K562 (cell line): ENCODE data around the gene C6orf47. TPM values are rescaled to one million over a fixed set of nuclear protein-coding genes. Genes with fewer than 3 reads are reported as not detected.

ENCODE experiments used
- ATAC-seq: fragments of 200-7000 bp; cut with Tn5 transposase; 3 replicates; pipeline ENCODE4 v1.9.1; 2020; ENCODE audit warnings: moderate library complexity
- BruUV-seq: library from RNA; stranded (reverse); fragments of 400-500 nt; replicated peaks from 2 replicates; lab custom pipeline; 2021; lab: Mats Ljungman, UMichigan
- CTCF ChIA-PET: fragments of 300-600 bp; formaldehyde crosslinking; extraction: SDS; loops from one replicate; lab custom pipeline; 2021; ENCODE audit warnings: low intra/inter-chr PET ratio; lab: Yijun Ruan, JAX
- POLR2A ChIA-PET: fragments of 300-600, 350-650 bp; sonication (Branson Sonifier 250); formaldehyde crosslinking; extraction: SDS; loops from one replicate; lab custom pipeline; 2021; ENCODE audit warnings: antibody characterized with exemption, inconsistent platforms; lab: Yijun Ruan, JAX
- DNase-seq, 4 experiments: peaks; one replicate each; pipeline versions ENCODE4 v3.0.0 to v3.0.0-alpha.2; 2011 to 2018; ENCODE audit warnings: low spot score in 3 of 4, mixed read lengths in 3 of 4; ENCODE audit errors: extremely low read depth in 1 of 4
- FAIRE-seq: peaks from 2 replicates; lab custom pipeline; 2011; peaks lifted over from hg19 to GRCh38; lab: Jason Lieb, UNC
- H2AFZ ChIP-seq: 2 replicates; pipeline ENCODE4 v1.6.0; 2011; ENCODE audit warnings: low read depth, low read length, control low read depth, inconsistent platforms
- H3K27ac ChIP-seq: fragments of 200-600 bp; 3 replicates; pipeline ENCODE4 v1.8.0; 2011; ENCODE audit warnings: low read depth, mild to moderate bottlenecking, control low read depth, inconsistent platforms, low read length, moderate library complexity, mixed read lengths; ENCODE audit errors: extremely low read depth
- H3K27me3 ChIP-seq, 2 experiments: fragments of 300-600 bp in 1 of 2; 2 replicates in 1 of 2; 3 replicates in 1 of 2; pipeline versions ENCODE4 v1.6.0 to v1.8.0; 2011; ENCODE audit warnings: inconsistent platforms in 2 of 2, low read length in 2 of 2, mild to moderate bottlenecking in 1 of 2, mixed read lengths in 1 of 2, moderate library complexity in 1 of 2; ENCODE audit not compliant: control insufficient read depth in 2 of 2, insufficient read depth in 2 of 2
- H3K36me3 ChIP-seq: fragments of 300-600 bp; 3 replicates; pipeline ENCODE4 v1.8.0; 2011; ENCODE audit warnings: mild to moderate bottlenecking, low read length, inconsistent platforms; ENCODE audit not compliant: control insufficient read depth, insufficient read depth
- H3K4me1 ChIP-seq, 2 experiments: fragments of 200-600 bp in 1 of 2; replicated peaks in 1 of 2; 2 replicates in 1 of 2; 3 replicates in 1 of 2; pipeline versions ENCODE4 v1.5.1 to v1.8.0; 2011; ENCODE audit warnings: inconsistent platforms in 2 of 2, low read length in 2 of 2, mild to moderate bottlenecking in 1 of 2, mixed read lengths in 1 of 2, moderate library complexity in 1 of 2; ENCODE audit not compliant: control insufficient read depth in 2 of 2, insufficient read depth in 2 of 2
- H3K4me2 ChIP-seq: 2 replicates; pipeline ENCODE4 v1.6.1; 2011; ENCODE audit warnings: low read length, control low read depth, inconsistent platforms, mixed read lengths; ENCODE audit not compliant: insufficient read depth
- H3K4me3 ChIP-seq: fragments of 200-600 bp; sonication (generic), shearing (Covaris generic); 2 replicates; pipeline ENCODE4 v1.5.1; 2016; ENCODE audit warnings: control low read depth, inconsistent platforms
- H3K79me2 ChIP-seq: fragments of 200-600 bp; 3 replicates; pipeline ENCODE4 v1.8.0; 2011; ENCODE audit warnings: low read length, inconsistent platforms; ENCODE audit not compliant: control insufficient read depth, insufficient read depth
- H3K9ac ChIP-seq, 2 experiments: 2 replicates each; pipeline versions ENCODE4 v1.6.0 to v1.6.1; 2011; ENCODE audit warnings: low read depth in 2 of 2, low read length in 2 of 2, control low read depth in 1 of 2, inconsistent platforms in 1 of 2, mild to moderate bottlenecking in 1 of 2, mixed read lengths in 1 of 2; ENCODE audit not compliant: insufficient read depth in 1 of 2
- H3K9me1 ChIP-seq: one replicate; pipeline ENCODE4 v1.6.0; 2011; ENCODE audit warnings: inconsistent platforms, mild to moderate bottlenecking, low read length, moderate library complexity; ENCODE audit not compliant: control insufficient read depth, insufficient read depth
- H3K9me3 ChIP-seq: replicated peaks from 2 replicates; pipeline ENCODE4 v1.5.1; 2011; ENCODE audit warnings: low read depth, low read length, inconsistent platforms; ENCODE audit not compliant: control insufficient read depth, insufficient read depth
- H4K20me1 ChIP-seq: replicated peaks from 2 replicates; pipeline ENCODE4 v1.6.1; 2011; ENCODE audit warnings: low read length, inconsistent platforms, mixed read lengths; ENCODE audit not compliant: control insufficient read depth, insufficient read depth
- ELK3 ChIP-seq: fragments of 450-650 bp; formaldehyde crosslinking; IDR thresholded peaks from 2 replicates; pipeline ENCODE4 v1.4.0; 2020; ENCODE audit warnings: mild to moderate bottlenecking
- ETV5 ChIP-seq: sonication (generic); formaldehyde crosslinking; IDR thresholded peaks from 2 replicates; pipeline ENCODE4 v1.4.0; 2020; ENCODE audit warnings: low read depth, mild to moderate bottlenecking, missing genetic modification reagents
- GTF3C2 ChIP-seq: IDR thresholded peaks from 3 replicates; pipeline ENCODE4 v1.6.1; 2011; ENCODE audit warnings: borderline replicate concordance, mild to moderate bottlenecking, moderate library complexity; ENCODE audit not compliant: insufficient read length; ENCODE audit errors: extremely low read depth
- KDM4B ChIP-seq, 2 experiments: fragments of 450-650 bp in 1 of 2; sonication (generic) in 1 of 2; IDR thresholded peaks; 2 replicates each; pipeline ENCODE4 v1.6.1; 2016 to 2017; ENCODE audit warnings: borderline replicate concordance in 2 of 2, antibody characterized with exemption in 1 of 2, low read depth in 1 of 2, mild to moderate bottlenecking in 1 of 2
- KLF16 ChIP-seq: IDR thresholded peaks from 2 replicates; pipeline ENCODE4 v1.6.1; 2016; ENCODE audit warnings: antibody characterized with exemption
- MAFK ChIP-seq: IDR thresholded peaks from 2 replicates; pipeline ENCODE4 v1.6.1; 2011; ENCODE audit warnings: low read length, improper control_type of control experiment
- MYC ChIP-seq, 2 experiments: fragments of 250-450 bp in 1 of 2; sonication (Bioruptor Pico) in 1 of 2; IDR thresholded peaks; 2 replicates each; pipeline versions ENCODE4 v1.5.1 to v1.6.1; 2012 to 2021; ENCODE audit warnings: low read depth in 2 of 2, borderline replicate concordance in 1 of 2, improper control_type of control experiment in 1 of 2, low read length in 1 of 2, mild to moderate bottlenecking in 1 of 2, moderate library complexity in 1 of 2
- NCOA1 ChIP-seq: fragments of 450-650 bp; IDR thresholded peaks from 2 replicates; pipeline ENCODE4 v1.6.1; 2016; ENCODE audit warnings: low read depth
- TCF7L2 ChIP-seq: fragments of 150-350 bp; IDR thresholded peaks from 2 replicates; pipeline ENCODE4 v1.6.1; 2016; ENCODE audit warnings: low read depth, mild to moderate bottlenecking, low read length, moderate library complexity
- ZNF431 ChIP-seq: sonication (generic); formaldehyde crosslinking; IDR thresholded peaks from 2 replicates; pipeline ENCODE4 v1.8.0; 2022; ENCODE audit warnings: mild to moderate bottlenecking, missing genetic modification reagents
- WGBS: fragments of 100-300 bp; shearing (Covaris generic); methylation state at CpG from one replicate; pipeline ENCODE4 v1.1.6; 2016; ENCODE audit warnings: low coverage, mixed read lengths; ENCODE audit not compliant: insufficient coverage; ENCODE audit errors: missing lambda C conversion rate; 5-methylcytosine and 5-hydroxymethylcytosine counted together
- in situ Hi-C: fragments of 300-500 bp; cut with MboI; formaldehyde crosslinking; loops from 4 replicates; pipeline ENCODE4 v1.15.0; 2018; ENCODE audit warnings: inconsistent platforms, mixed read lengths
- intact Hi-C: fragments of 100-400 bp; cut with micrococcal nuclease; formaldehyde crosslinking; loops from 2 replicates; pipeline ENCODE4 v1.14.2; 2022
- polyA plus RNA-seq, 8 experiments: library from polyadenylated mRNA; depleted of rRNA in 4 of 8; stranded (reverse) in 5 of 8; unstranded in 3 of 8; fragments of >200 nt; fragmentation: Nextera tagmentation in 2 of 8; fragmentation: Illumina TruSeq in 1 of 8; extraction: Ambion mirVana in 2 of 8; extraction: Trizol in 1 of 8; gene quantifications; 2 replicates each; pipeline versions ENCODE4 v1.2.1 to v1.2.3, GENCODE V29; 2011 to 2014; ENCODE audit warnings: inconsistent platforms in 1 of 8, missing spikeins in 1 of 8
- total RNA-seq, 7 experiments: library from RNA; depleted of rRNA in 6 of 7; stranded (reverse); fragments of >200 nt in 6 of 7; fragmentation: Illumina TruSeq in 2 of 7; extraction: Trizol in 2 of 7; gene quantifications; 2 replicates each; pipeline versions ENCODE4 v1.2.1 to v1.2.3, GENCODE V29; 2011 to 2021; ENCODE audit warnings: low replicate concordance in 1 of 7
- TF ChIP-seq, protein P1 (sequence below): fragments of 450-650 bp; conservative IDR thresholded peaks from 2 replicates; pipeline ENCODE4 v1.6.1; 2016; ENCODE audit warnings: missing genetic modification characterization, low read depth, mild to moderate bottlenecking, missing compliant biosample characterization, moderate library complexity
- TF ChIP-seq, protein P2 (sequence below): fragments of 250-450 bp; sonication (Bioruptor Pico); IDR thresholded peaks from 2 replicates; pipeline ENCODE4 v1.5.0; 2021

The C6orf47 gene
- total and polyA plus RNA-seq, 9 of the 15 experiments (the other 6 are each of a cell fraction or from before 2014, with no cell fraction given), result 0.14 to 43.8 (median 27.0) TPM

- no peak for DNase-seq
- no peak within 1 kb of the TSS for H3K4me3 ChIP-seq
- no TSS peak for BruUV-seq
- WGBS, result 75% methylated on average over 8 of the region's 8 CpGs
- peaks cover 85% of the 10 kb centered on the region for H3K79me2 ChIP-seq
- H3K9me1 ChIP-seq, result no peaks in the 10 kb centered on the region
- FAIRE-seq, result no peak
- in situ Hi-C loops, result no loop called here
- H3K9me3 ChIP-seq, result no peaks in the 10 kb centered on the region
- peak within 1 kb of the TSS; percentile 12; the same call in 1 of the 3 replicates for H3K27ac ChIP-seq
- no peaks in the 10 kb centered on the region for H3K27me3 ChIP-seq
- intact Hi-C loops, result no loop called here
- ATAC-seq, result no peak
- H3K4me2 ChIP-seq, result no peak within 1 kb of the TSS
- CTCF ChIA-PET, result no interaction called here
- peaks cover 36 to 44% of the 10 kb centered on the region in 2 experiments for H3K4me1 ChIP-seq
- peaks cover 50% of the 10 kb centered on the region for H3K36me3 ChIP-seq
- H2AFZ ChIP-seq, result no peak within 1 kb of the TSS
- POLR2A ChIA-PET, result interaction anchor here (0.7 to 8.5 kb wide), 13 partner anchors 7 to 182 kb away, joined by 3 to 267 read pairs (median 3); partner anchors contain the start of genes C6orf47, CSNK2B, GPANK1 and LSM2
- H3K9ac ChIP-seq, result peak within 1 kb of the TSS in 1 of 2 experiments; percentile 46; a peak in 1 of 4 replicates
- peaks cover 10% of the 10 kb centered on the region for H4K20me1 ChIP-seq
- TF ChIP-seq NCOA1 (no peak), MYC (IDR thresholded peaks at IDR 0.05; ENCODE audit: low read depth, low read length) (no peak), MYC (CRISPR knock-in tag; IDR thresholded peaks at IDR 0.05; ENCODE audit: borderline replicate concordance, low read depth) (no peak), MAFK (no peak), GTF3C2 (no peak), ETV5 (CRISPR knock-in tag) (no peak), KLF16 (no peak), TCF7L2 (no peak), ZNF431 (CRISPR knock-in tag) (no peak), ELK3 (CRISPR knock-in tag) (no peak), KDM4B (IDR thresholded peaks at IDR 0.05; ENCODE audit: borderline replicate concordance in 2 of 2, low read depth in 1 of 2) (no peak)
- TF ChIP-seq, protein P1, sequence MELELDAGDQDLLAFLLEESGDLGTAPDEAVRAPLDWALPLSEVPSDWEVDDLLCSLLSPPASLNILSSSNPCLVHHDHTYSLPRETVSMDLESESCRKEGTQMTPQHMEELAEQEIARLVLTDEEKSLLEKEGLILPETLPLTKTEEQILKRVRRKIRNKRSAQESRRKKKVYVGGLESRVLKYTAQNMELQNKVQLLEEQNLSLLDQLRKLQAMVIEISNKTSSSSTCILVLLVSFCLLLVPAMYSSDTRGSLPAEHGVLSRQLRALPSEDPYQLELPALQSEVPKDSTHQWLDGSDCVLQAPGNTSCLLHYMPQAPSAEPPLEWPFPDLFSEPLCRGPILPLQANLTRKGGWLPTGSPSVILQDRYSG, result no peak
- TF ChIP-seq, protein P2, sequence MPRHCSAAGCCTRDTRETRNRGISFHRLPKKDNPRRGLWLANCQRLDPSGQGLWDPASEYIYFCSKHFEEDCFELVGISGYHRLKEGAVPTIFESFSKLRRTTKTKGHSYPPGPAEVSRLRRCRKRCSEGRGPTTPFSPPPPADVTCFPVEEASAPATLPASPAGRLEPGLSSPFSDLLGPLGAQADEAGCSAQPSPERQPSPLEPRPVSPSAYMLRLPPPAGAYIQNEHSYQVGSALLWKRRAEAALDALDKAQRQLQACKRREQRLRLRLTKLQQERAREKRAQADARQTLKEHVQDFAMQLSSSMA (CRISPR knock-in tag), result no peak
These were observed 5.0 kb downstream of the C6orf47 start, which contains the start of gene APOM for GRCh38 chr6:31655349-31656237. TSS of gene APOM (plus strand) at chr6:31655894. CDS start at chr6:31655967, 73 bp downstream.
